Lower lobe of right lung (tissue), 2 donors: ENCODE measurements around the gene SEC31A. TPM values are rescaled to one million over a fixed set of nuclear protein-coding genes. Genes with fewer than 3 reads are reported as not detected.
A peak's percentile ranks its signal among the peaks of the same experiment; 100 is the strongest.

ENCODE experiments used
- ATAC-seq, 2 donors: fragments of 200-7000 bp; cut with Tn5 transposase; one replicate each; pipeline ENCODE4 v1.9.1; 2020 to 2022; ENCODE audit warnings: mild to moderate bottlenecking in 2 of 2, moderate library complexity in 2 of 2
- DNase-seq: peaks from one replicate; pipeline ENCODE4 v3.0.0-alpha.2; 2020
- H3K27ac ChIP-seq: fragments of 200-600 bp; one replicate; pipeline ENCODE4 v1.8.0; 2022
- H3K27me3 ChIP-seq: fragments of 200-600 bp; one replicate; pipeline ENCODE4 v1.8.0; 2022; ENCODE audit warnings: low read depth
- H3K36me3 ChIP-seq: fragments of 200-600 bp; one replicate; pipeline ENCODE4 v1.8.0; 2022; ENCODE audit warnings: mild to moderate bottlenecking
- H3K4me1 ChIP-seq: fragments of 200-600 bp; one replicate; pipeline ENCODE4 v1.8.0; 2022
- H3K4me3 ChIP-seq: fragments of 200-600 bp; one replicate; pipeline ENCODE4 v1.8.0; 2022; ENCODE audit warnings: mild to moderate bottlenecking
- H3K9me3 ChIP-seq: fragments of 200-600 bp; one replicate; pipeline ENCODE4 v1.8.0; 2022
- intact Hi-C: fragments of 100-400 bp; cut with DNase I; formaldehyde crosslinking; loops from one replicate; pipeline ENCODE4 v1.11.0; 2022
- total RNA-seq: library from RNA; stranded (reverse); fragmentation: NEBNext Ultra II Directional; extraction: Animal tissue kit (Norgen Biotek cat#: 25700); gene quantifications from one replicate; pipeline ENCODE4 v1.2.1, GENCODE V29; 2021
- TF ChIP-seq, protein P1 (sequence below): fragments of 200-600 bp; IDR thresholded peaks from one replicate; pipeline ENCODE4 v1.8.0; 2022; ENCODE audit warnings: antibody characterized with exemption, mild to moderate bottlenecking
- donor health status: DM: no; HTN: yes; CAD: no; lungs with severe emphysema.

SEC31A gene
- total RNA-seq, 1 donor from 2014 or later = 183 TPM

DNA sequence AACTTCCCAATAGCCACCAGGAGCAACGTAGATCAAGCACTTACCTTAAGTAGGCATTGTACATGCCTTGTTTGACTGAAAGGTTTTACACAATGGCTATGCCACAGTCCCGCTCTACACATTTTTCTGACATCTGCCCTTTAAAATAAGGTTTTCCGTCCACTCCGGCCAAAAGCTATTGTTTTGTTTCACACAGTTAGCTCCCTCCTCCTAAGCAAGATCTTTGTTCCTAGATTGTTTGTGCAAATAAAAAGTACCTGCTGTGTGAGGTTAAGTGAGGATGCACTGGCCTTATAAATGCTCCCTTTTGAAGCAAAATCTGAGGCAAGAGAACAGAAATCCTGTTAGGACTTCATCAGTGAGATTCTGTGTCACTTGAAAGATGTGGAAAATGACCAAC, 104.1 kb downstream of the SEC31A start:
- H3K36me3 ChIP-seq = no peaks in the 10 kb centered on the region
- H3K27ac ChIP-seq = no peak overlapping the region
- no peaks in the 10 kb centered on the region for H3K9me3 ChIP-seq
- TF ChIP-seq, protein P1, sequence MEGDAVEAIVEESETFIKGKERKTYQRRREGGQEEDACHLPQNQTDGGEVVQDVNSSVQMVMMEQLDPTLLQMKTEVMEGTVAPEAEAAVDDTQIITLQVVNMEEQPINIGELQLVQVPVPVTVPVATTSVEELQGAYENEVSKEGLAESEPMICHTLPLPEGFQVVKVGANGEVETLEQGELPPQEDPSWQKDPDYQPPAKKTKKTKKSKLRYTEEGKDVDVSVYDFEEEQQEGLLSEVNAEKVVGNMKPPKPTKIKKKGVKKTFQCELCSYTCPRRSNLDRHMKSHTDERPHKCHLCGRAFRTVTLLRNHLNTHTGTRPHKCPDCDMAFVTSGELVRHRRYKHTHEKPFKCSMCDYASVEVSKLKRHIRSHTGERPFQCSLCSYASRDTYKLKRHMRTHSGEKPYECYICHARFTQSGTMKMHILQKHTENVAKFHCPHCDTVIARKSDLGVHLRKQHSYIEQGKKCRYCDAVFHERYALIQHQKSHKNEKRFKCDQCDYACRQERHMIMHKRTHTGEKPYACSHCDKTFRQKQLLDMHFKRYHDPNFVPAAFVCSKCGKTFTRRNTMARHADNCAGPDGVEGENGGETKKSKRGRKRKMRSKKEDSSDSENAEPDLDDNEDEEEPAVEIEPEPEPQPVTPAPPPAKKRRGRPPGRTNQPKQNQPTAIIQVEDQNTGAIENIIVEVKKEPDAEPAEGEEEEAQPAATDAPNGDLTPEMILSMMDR = no peak
- peaks cover 13% of the 10 kb centered on the region for H3K4me1 ChIP-seq
- no peak overlapping the region for H3K4me3 ChIP-seq
- no peaks in the 10 kb centered on the region for H3K27me3 ChIP-seq
- DNase-seq (no peak), ATAC-seq (no peak)
- intact Hi-C loops = no loop called here

DNA sequence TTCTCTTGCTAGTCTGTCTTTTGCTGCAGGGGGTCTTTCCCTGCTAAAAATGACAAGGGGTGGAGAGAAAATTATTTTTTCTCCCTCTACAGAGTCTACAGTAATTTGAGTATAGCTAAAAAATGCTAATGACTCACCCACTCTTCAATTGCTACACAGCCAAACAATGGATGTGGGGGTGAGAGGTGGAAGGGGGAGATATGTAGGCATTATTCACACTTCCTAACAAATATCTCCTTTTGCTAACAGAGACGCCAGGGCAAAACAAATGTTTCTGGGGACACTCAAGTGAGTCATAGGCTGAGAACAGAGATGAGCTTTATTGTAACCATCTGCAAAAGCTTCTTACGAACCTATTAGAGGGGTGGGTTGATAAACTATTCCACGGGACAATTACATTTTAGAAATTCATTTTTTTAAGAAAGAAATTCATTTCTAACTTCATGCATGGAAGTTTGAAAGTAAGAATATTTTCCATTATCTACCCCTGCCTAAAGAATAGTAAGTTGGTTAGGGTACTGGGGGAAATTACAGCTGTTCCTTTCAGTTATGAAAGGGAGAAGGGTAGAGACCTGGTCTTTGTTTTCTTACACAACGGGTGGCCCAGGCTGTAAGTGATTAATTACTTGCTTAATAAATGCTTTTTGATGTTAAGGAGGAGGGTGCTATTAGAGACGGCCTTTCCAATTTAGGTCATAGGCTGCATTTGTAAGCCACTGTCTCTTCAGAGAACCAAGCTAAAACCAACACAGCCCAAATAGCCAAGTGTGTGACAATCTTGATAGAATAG, 105.1 kb downstream of the SEC31A start:
- TF ChIP-seq, protein P1 = no peak
- peak in 1 of 2 donors; percentile 40 for ATAC-seq
- no peak for DNase-seq
- Histone ChIP-seq H3K9me3 (no peaks in the 10 kb centered on the region), H3K36me3 (no peaks in the 10 kb centered on the region), H3K27me3 (no peaks in the 10 kb centered on the region), H3K27ac (no peak overlapping the region), H3K4me1 (peaks cover 15% of the 10 kb centered on the region), H3K4me3 (no peak overlapping the region)
- intact Hi-C loops = no loop called here

DNA sequence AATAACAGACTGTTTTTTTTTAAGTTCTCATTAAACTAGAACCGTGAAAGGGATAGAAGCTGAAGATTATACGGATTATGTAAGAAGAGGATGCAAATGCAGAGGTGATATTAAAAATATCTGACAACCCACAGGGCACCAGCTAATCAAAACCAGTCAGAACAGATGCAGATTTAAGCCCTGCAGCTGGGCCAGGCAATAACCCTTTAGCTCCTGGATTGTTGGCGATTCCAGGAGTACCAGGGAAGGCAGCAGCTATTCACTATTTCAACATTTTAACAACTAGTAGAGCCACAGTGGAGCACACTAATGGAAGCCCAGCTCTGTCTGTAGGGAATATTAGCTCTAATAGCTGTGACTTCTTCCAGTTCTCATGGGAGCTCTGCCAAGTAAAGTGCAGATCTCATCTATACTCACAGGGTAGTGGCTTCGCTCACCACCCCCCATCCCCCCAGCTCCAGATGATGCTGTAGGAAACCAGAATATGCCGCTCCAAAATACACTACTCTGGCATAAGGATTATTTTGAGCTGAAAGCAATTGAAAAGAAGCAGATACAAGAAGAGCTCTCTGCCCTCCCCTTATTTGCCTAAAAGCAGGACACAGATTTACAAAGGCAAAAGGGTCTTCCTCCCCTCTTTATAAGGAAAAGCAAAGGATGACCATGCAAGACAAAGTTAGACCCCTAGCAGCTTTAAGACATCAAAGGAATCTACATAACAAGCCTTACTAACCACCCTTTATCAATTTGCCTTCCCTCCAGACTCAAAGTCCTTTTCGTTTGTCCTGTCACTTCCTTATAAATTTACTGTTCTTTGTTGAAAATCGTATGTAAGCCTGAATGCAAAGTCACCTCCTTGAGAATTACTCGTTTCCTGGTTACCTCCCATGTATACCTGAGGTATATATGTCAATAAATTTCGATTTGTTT, 106.0 kb downstream of the SEC31A start:
- intact Hi-C loops = no loop called here
- peaks cover 18% of the 10 kb centered on the region for H3K4me1 ChIP-seq
- H3K36me3 ChIP-seq = no peaks in the 10 kb centered on the region
- no peaks in the 10 kb centered on the region for H3K27me3 ChIP-seq
- no peak overlapping the region for H3K4me3 ChIP-seq
- ATAC-seq = no peak
- H3K9me3 ChIP-seq = no peaks in the 10 kb centered on the region
- no peak overlapping the region for H3K27ac ChIP-seq
- TF ChIP-seq, protein P1 = no peak
- DNase-seq = no peak

DNA sequence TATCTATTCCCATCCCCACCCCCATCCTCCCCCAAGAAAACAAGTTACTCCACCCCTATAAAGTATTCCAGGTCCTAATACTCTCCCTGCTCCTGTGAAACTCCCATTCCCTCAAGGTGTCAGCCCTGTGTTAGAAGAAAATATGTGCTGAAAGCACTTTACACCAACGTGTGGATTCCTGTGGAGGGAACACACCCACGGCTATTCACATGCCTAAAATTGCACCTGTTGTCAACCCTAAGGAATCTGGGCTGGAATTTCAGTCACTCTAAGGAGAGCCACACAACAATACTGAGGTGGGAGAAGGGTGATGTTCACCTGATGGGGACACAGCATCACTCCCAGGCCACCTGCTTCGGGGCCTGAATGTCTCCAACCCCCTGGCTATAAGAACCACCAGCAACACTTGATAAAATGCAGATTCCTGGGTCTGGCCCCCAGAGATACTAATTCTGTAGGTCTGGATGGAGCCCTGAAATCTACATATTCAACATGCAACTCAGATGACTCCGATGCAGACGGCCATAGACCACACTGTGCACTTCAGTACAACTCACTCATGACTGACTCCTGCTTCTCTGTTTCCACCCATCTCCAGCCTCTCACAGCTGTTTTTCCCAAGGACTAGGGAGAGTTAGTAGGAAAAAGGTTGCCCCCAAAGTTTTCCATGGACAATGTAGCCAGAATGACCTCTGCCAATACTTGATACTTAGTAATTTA, 108.2 kb downstream of the SEC31A start:
- H3K4me1 ChIP-seq = peaks cover 18% of the 10 kb centered on the region
- intact Hi-C loops = no loop called here
- ATAC-seq = peak; percentile 82 to 88

More for the DNA sequence above, 108.2 kb downstream of the SEC31A start:
- Histone ChIP-seq H3K36me3 (no peaks in the 10 kb centered on the region), H3K4me3 (no peak overlapping the region), H3K27ac (peak overlapping the region; percentile 44), H3K27me3 (no peaks in the 10 kb centered on the region), H3K9me3 (no peaks in the 10 kb centered on the region)
- no peak for DNase-seq
- TF ChIP-seq, protein P1 = no peak
